ENCODE measurements around the gene SASH1. TPM values are rescaled to one million over a fixed set of nuclear protein-coding genes. Genes with fewer than 3 reads are reported as not detected.

Gene SASH1
- total RNA-seq, 1 donor from 2014 or later: 108 TPM

- H3K27ac ChIP-seq: no peak overlapping the region
- H3K9me3 ChIP-seq: no peaks in the 10 kb centered on the region
- DNase-seq (no peak), ATAC-seq (no peak)
- no peak for TF ChIP-seq CTCF (IDR thresholded peaks at IDR 0.05)
- intact Hi-C loops (cut with DNase I): no loop called here
- no peaks in the 10 kb centered on the region for H3K4me1 ChIP-seq
- no peaks in the 10 kb centered on the region for H3K27me3 ChIP-seq
- H3K36me3 ChIP-seq: no peaks in the 10 kb centered on the region
- H3K4me3 ChIP-seq: no peak overlapping the region
Observed at GRCh38 chr6:148311966-148312669, 30.5 kb upstream of the SASH1 start.

GRCh38 chr6:148313488-148313887 lies 29.1 kb upstream of the SASH1 start:
- DNase-seq (no peak), ATAC-seq (no peak)
- H3K36me3 ChIP-seq: no peaks in the 10 kb centered on the region
- no peaks in the 10 kb centered on the region for H3K4me1 ChIP-seq
- no peak overlapping the region for H3K4me3 ChIP-seq
- no peak for TF ChIP-seq CTCF (IDR thresholded peaks at IDR 0.05)
- intact Hi-C loops (cut with DNase I): no loop called here
- no peaks in the 10 kb centered on the region for H3K9me3 ChIP-seq
- no peak overlapping the region for H3K27ac ChIP-seq
- no peaks in the 10 kb centered on the region for H3K27me3 ChIP-seq

GRCh38 chr6:148316308-148316707 lies 26.3 kb upstream of the SASH1 start:
- no peak for DNase-seq
- H3K27me3 ChIP-seq: no peaks in the 10 kb centered on the region
- no peaks in the 10 kb centered on the region for H3K9me3 ChIP-seq
- no peaks in the 10 kb centered on the region for H3K36me3 ChIP-seq
- TF ChIP-seq CTCF (IDR thresholded peaks at IDR 0.05): no peak
- intact Hi-C loops (cut with DNase I): no loop called here
- ATAC-seq: no peak
- H3K4me1 ChIP-seq: no peaks in the 10 kb centered on the region
- H3K4me3 ChIP-seq: no peak overlapping the region
- H3K27ac ChIP-seq: no peak overlapping the region

- Histone ChIP-seq H3K27me3 (no peaks in the 10 kb centered on the region), H3K4me3 (no peak overlapping the region), H3K4me1 (no peaks in the 10 kb centered on the region), H3K27ac (no peak overlapping the region), H3K9me3 (no peaks in the 10 kb centered on the region), H3K36me3 (no peaks in the 10 kb centered on the region)
- no peak for ATAC-seq
- DNase-seq: no peak
- TF ChIP-seq CTCF (IDR thresholded peaks at IDR 0.05): no peak
- intact Hi-C loops (cut with DNase I): no loop called here
Observed at GRCh38 chr6:148317051-148317450, 25.6 kb upstream of the SASH1 start.

- no peak for TF ChIP-seq CTCF (IDR thresholded peaks at IDR 0.05)
- ATAC-seq (no peak), DNase-seq (no peak)
- Histone ChIP-seq H3K4me3 (no peak overlapping the region), H3K27ac (no peak overlapping the region), H3K36me3 (no peaks in the 10 kb centered on the region), H3K27me3 (no peaks in the 10 kb centered on the region), H3K4me1 (no peaks in the 10 kb centered on the region), H3K9me3 (no peaks in the 10 kb centered on the region)
- intact Hi-C loops (cut with DNase I): no loop called here
Observed at GRCh38 chr6:148317739-148318138, 24.9 kb upstream of the SASH1 start.

- intact Hi-C loops (cut with DNase I): no loop called here
- H3K27me3 ChIP-seq: no peaks in the 10 kb centered on the region
- no peak for TF ChIP-seq CTCF (IDR thresholded peaks at IDR 0.05)
- H3K4me1 ChIP-seq: no peaks in the 10 kb centered on the region
- no peak overlapping the region for H3K27ac ChIP-seq
- no peaks in the 10 kb centered on the region for H3K36me3 ChIP-seq
- H3K4me3 ChIP-seq: no peak overlapping the region
- no peaks in the 10 kb centered on the region for H3K9me3 ChIP-seq
- DNase-seq (no peak), ATAC-seq (no peak)
Observed at GRCh38 chr6:148322704-148323103, 19.9 kb upstream of the SASH1 start.

Measured in upper lobe of right lung (tissue), 1 donor.